Neural cell (in vitro differentiated cells): ENCODE data around the gene ATPAF1. TPM values are rescaled to one million over a fixed set of nuclear protein-coding genes. Genes with fewer than 3 reads are reported as not detected.

ENCODE experiments used
- H2AFZ ChIP-seq: fragments of 200-600, 300-800 bp; sonication (generic), shearing (Covaris generic); 2 replicates; pipeline ENCODE4 v1.6.0; 2014; ENCODE audit warnings: low read depth, mild to moderate bottlenecking, antibody characterized with exemption, low read length, moderate library complexity
- H3F3A ChIP-seq: fragments of 200-600 bp; shearing (Covaris generic); 2 replicates; pipeline ENCODE4 v1.6.1; 2016; ENCODE audit warnings: mild to moderate bottlenecking, moderate library complexity, mixed read lengths, antibody characterized with exemption, low read length; ENCODE audit not compliant: insufficient read depth, poor library complexity, severe bottlenecking
- H3K27ac ChIP-seq: fragments of 200-600, 300-800 bp; sonication (generic), shearing (Covaris generic); 2 replicates; pipeline ENCODE4 v1.5.1; 2014; ENCODE audit warnings: mild to moderate bottlenecking, low read length, moderate library complexity
- H3K27me3 ChIP-seq: fragments of 300-800, 200-600 bp; sonication (generic), shearing (Covaris generic); 2 replicates; pipeline ENCODE4 v1.6.0; 2014; ENCODE audit warnings: mild to moderate bottlenecking, low read depth, low read length, moderate library complexity; ENCODE audit not compliant: insufficient read depth
- H3K36me3 ChIP-seq: fragments of 300-800, 200-600 bp; sonication (generic), shearing (Covaris generic); 2 replicates; pipeline ENCODE4 v1.5.1; 2014; ENCODE audit warnings: mild to moderate bottlenecking, antibody characterized with exemption, low read length, moderate library complexity; ENCODE audit not compliant: insufficient read depth
- H3K4me2 ChIP-seq: fragments of 300-800, 200-600 bp; sonication (generic), shearing (Covaris generic); 2 replicates; pipeline ENCODE4 v1.6.0; 2014; ENCODE audit warnings: mild to moderate bottlenecking, low read length
- H3K4me3 ChIP-seq: fragments of 300-800, 200-600 bp; sonication (generic), shearing (Covaris generic); 2 replicates; pipeline ENCODE4 v1.5.1; 2014; ENCODE audit warnings: mild to moderate bottlenecking, low read length, moderate library complexity
- H3K79me2 ChIP-seq: fragments of 200-600 bp; shearing (Covaris generic); replicated peaks from 2 replicates; pipeline ENCODE4 v1.6.0; 2014; ENCODE audit warnings: mild to moderate bottlenecking, low read length, moderate library complexity; ENCODE audit not compliant: insufficient read depth
- H3K9ac ChIP-seq: fragments of 300-800, 200-600 bp; sonication (generic), shearing (Covaris generic); 2 replicates; pipeline ENCODE4 v1.6.1; 2016; ENCODE audit warnings: mild to moderate bottlenecking, low read length, mixed read lengths
- H3K9me2 ChIP-seq: fragments of 200-600 bp; shearing (Covaris generic); 2 replicates; pipeline ENCODE4 v1.6.1; 2016; ENCODE audit warnings: mild to moderate bottlenecking, low read length, mixed read lengths; ENCODE audit not compliant: insufficient read depth
- H3K9me3 ChIP-seq: fragments of 200-600, 300-800 bp; sonication (generic), shearing (Covaris generic); 2 replicates; pipeline ENCODE4 v1.6.1; 2016; ENCODE audit warnings: mild to moderate bottlenecking, mixed run types, low read length, moderate library complexity, mixed read lengths
- H4K20me1 ChIP-seq: fragments of 200-600 bp; shearing (Covaris generic); 2 replicates; pipeline ENCODE4 v1.6.1; 2016; ENCODE audit warnings: mild to moderate bottlenecking, mixed run types; ENCODE audit not compliant: insufficient read depth
- CTCF ChIP-seq: fragments of 450-650 bp; IDR thresholded peaks from 2 replicates; pipeline ENCODE4 v1.5.1; 2014; ENCODE audit warnings: antibody characterized with exemption, mild to moderate bottlenecking, moderate library complexity; ENCODE audit not compliant: poor library complexity, severe bottlenecking
- EP300 ChIP-seq: fragments of 450-650 bp; conservative IDR thresholded peaks from 2 replicates; pipeline ENCODE4 v1.6.1; 2014; ENCODE audit warnings: antibody characterized with exemption, mild to moderate bottlenecking, moderate library complexity; ENCODE audit not compliant: poor library complexity, severe bottlenecking
- EZH2 ChIP-seq: fragments of 200-600, 300-800 bp; shearing (Covaris generic), sonication (generic); IDR thresholded peaks from 2 replicates; pipeline ENCODE4 v1.6.1; 2014; ENCODE audit warnings: antibody characterized with exemption, low read length, borderline replicate concordance, mild to moderate bottlenecking; ENCODE audit not compliant: insufficient read depth, poor library complexity, severe bottlenecking
- MXI1 ChIP-seq: fragments of 450-650 bp; conservative IDR thresholded peaks from 2 replicates; pipeline ENCODE4 v1.6.1; 2014; ENCODE audit warnings: antibody characterized with exemption, mild to moderate bottlenecking; ENCODE audit not compliant: poor library complexity, severe bottlenecking
- POLR2AphosphoS5 ChIP-seq: IDR thresholded peaks from 2 replicates; pipeline ENCODE4 v1.6.1; 2012
- RAD21 ChIP-seq: fragments of 450-650 bp; conservative IDR thresholded peaks from 2 replicates; pipeline ENCODE4 v1.6.1; 2014; ENCODE audit warnings: antibody characterized with exemption, mild to moderate bottlenecking, moderate library complexity
- SMC3 ChIP-seq: fragments of 450-650 bp; conservative IDR thresholded peaks from 2 replicates; pipeline ENCODE4 v1.6.1; 2014; ENCODE audit warnings: antibody characterized with exemption, mild to moderate bottlenecking, moderate library complexity; ENCODE audit not compliant: poor library complexity
- TAF1 ChIP-seq: IDR thresholded peaks from 2 replicates; pipeline ENCODE4 v1.6.1; 2012; ENCODE audit warnings: low read depth
- polyA minus RNA-seq: library from RNA; depleted of rRNA, polyadenylated mRNA; stranded (reverse); fragments of >200 nt; gene quantifications from 2 replicates; pipeline ENCODE4 v1.2.3, GENCODE V29; 2014
- polyA plus RNA-seq: library from polyadenylated mRNA; depleted of rRNA; stranded (reverse); fragments of >200 nt; gene quantifications from 2 replicates; pipeline ENCODE4 v1.2.3, GENCODE V29; 2014
- TF ChIP-seq, protein P1 (sequence below): IDR thresholded peaks from 2 replicates; pipeline ENCODE4 v1.6.1; 2012; ENCODE audit warnings: borderline replicate concordance

ATPAF1 gene
- polyA plus RNA-seq: 80.7 and 88.4 TPM in 2 replicates
- polyA minus RNA-seq: 92.1 and 102 TPM in 2 replicates

- Histone ChIP-seq H3K4me3 (peak within 1 kb of the TSS; percentile 72), H2AFZ (peak within 1 kb of the TSS; percentile 80), H3K27ac (peak within 1 kb of the TSS; percentile 24), H3K79me2 (no peaks in the 10 kb centered on the region), H4K20me1 (no peaks in the 10 kb centered on the region), H3K4me2 (peak within 1 kb of the TSS; percentile 91), H3F3A (no peaks in the 10 kb centered on the region), H3K27me3 (no peaks in the 10 kb centered on the region), H3K9me3 (no peaks in the 10 kb centered on the region), H3K9me2 (no peaks in the 10 kb centered on the region), H3K36me3 (peaks cover 9% of the 10 kb centered on the region), H3K9ac (peak within 1 kb of the TSS; percentile 79)
- peak; percentile 69 for TF ChIP-seq POLR2AphosphoS5
- peak; percentile 49 for TF ChIP-seq SMC3
- peak; percentile 40 for TF ChIP-seq EP300
- TF ChIP-seq CTCF: peak; percentile 50
- no peak for TF ChIP-seq EZH2
- TF ChIP-seq MXI1: peak; percentile 75
- TF ChIP-seq, protein P1, sequence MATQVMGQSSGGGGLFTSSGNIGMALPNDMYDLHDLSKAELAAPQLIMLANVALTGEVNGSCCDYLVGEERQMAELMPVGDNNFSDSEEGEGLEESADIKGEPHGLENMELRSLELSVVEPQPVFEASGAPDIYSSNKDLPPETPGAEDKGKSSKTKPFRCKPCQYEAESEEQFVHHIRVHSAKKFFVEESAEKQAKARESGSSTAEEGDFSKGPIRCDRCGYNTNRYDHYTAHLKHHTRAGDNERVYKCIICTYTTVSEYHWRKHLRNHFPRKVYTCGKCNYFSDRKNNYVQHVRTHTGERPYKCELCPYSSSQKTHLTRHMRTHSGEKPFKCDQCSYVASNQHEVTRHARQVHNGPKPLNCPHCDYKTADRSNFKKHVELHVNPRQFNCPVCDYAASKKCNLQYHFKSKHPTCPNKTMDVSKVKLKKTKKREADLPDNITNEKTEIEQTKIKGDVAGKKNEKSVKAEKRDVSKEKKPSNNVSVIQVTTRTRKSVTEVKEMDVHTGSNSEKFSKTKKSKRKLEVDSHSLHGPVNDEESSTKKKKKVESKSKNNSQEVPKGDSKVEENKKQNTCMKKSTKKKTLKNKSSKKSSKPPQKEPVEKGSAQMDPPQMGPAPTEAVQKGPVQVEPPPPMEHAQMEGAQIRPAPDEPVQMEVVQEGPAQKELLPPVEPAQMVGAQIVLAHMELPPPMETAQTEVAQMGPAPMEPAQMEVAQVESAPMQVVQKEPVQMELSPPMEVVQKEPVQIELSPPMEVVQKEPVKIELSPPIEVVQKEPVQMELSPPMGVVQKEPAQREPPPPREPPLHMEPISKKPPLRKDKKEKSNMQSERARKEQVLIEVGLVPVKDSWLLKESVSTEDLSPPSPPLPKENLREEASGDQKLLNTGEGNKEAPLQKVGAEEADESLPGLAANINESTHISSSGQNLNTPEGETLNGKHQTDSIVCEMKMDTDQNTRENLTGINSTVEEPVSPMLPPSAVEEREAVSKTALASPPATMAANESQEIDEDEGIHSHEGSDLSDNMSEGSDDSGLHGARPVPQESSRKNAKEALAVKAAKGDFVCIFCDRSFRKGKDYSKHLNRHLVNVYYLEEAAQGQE: peak; percentile 5
- TF ChIP-seq RAD21: peak; percentile 47
- TF ChIP-seq TAF1: no peak
These were observed at the start of gene ATPAF1 for GRCh38 chr1:46667782-46668760. ATPAF1 (minus strand) TSS chr1:46668364; CDS start chr1:46668322, 42 bp downstream.

- Histone ChIP-seq H3F3A (no peaks in the 10 kb centered on the region), H3K9me3 (no peaks in the 10 kb centered on the region), H3K27ac (no peak overlapping the region), H4K20me1 (no peaks in the 10 kb centered on the region), H3K9ac (peak overlapping the region; percentile 83), H3K79me2 (peaks cover 11% of the 10 kb centered on the region), H2AFZ (no peak overlapping the region), H3K27me3 (no peaks in the 10 kb centered on the region), H3K36me3 (no peaks in the 10 kb centered on the region), H3K4me3 (peak overlapping the region; percentile 97), H3K9me2 (no peaks in the 10 kb centered on the region), H3K4me2 (peak overlapping the region; percentile 91)
- TF ChIP-seq EZH2 (no peak), RAD21 (no peak), EP300 (no peak), MXI1 (no peak), POLR2AphosphoS5 (no peak), CTCF (no peak), SMC3 (no peak)
- TF ChIP-seq, protein P1: no peak
These were observed 49.5 kb upstream of the ATPAF1 start for GRCh38 chr1:46717654-46718053.
